NCI-H146 treated with DMSO at 0.1 percent for 48 hours (cell line): ENCODE measurements around the gene PHAF1.

Source experiments
- DNase-seq: peaks from one replicate; lab custom pipeline; 2025; ENCODE audit not compliant: unreplicated experiment; lab: John Stamatoyannopoulos, UW

The PHAF1 gene

DNA sequence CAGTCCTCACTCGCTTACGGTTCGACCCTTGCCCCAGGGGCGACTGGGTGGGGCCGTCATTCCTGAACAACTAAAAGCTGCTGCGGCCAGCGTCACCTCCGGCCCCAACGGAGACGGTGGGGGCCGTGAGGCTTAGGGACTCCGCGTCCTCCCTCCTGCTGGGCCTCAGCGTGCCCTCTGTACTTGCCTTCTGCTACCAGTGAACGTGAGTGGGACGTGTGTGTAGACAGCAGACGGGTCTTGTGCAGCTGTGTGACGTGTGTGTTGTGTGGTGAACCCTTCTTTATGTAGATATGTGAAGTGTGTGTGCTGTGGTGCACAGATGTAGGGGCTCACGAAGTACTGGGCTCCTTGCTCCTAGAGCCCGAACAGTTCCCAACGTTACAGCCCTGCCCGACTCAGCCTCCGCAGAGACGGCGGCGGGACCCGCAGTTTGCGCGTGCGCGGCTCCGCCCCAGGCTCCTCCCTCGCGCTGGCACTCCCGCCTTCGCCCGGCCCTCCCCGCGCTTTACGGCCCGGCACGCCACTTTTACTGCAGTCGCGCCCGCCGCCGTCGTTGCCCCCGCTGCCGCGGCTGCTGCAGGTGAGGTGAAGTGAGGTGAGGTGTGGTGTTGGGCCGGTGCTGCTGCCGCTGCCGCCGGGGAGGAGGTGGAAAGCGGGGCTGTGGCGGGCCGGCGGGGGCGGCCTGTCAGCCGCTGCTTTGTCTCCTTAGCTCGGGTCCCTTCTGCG, at the start of gene PHAF1:
TSS of gene PHAF1 (plus strand) at position 535 of the 729 bp plus-strand sequence. CDS start 235 bp downstream, outside the sequence.
- DNase-seq: peak; percentile 74

DNA sequence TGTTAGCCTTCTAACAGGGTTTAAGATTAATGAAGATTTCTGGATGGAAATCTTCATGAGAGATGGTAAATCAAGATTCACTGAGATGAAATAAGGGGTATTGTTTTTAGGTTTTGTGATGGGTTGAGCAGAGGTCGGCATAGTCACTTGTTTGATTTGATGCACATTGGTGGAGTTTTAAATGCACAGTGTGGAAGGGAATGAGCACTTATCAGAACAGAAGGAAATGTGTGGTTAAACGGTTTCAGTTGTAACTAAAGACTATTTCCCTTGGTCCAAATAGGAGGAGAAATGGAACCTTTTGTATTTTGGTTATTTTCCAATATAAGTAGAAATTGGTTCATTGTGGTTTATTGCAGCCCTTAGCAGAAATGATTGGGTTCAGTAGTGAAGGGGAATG, 46.7 kb upstream of the PHAF1 start:
- DNase-seq: no peak

DNA sequence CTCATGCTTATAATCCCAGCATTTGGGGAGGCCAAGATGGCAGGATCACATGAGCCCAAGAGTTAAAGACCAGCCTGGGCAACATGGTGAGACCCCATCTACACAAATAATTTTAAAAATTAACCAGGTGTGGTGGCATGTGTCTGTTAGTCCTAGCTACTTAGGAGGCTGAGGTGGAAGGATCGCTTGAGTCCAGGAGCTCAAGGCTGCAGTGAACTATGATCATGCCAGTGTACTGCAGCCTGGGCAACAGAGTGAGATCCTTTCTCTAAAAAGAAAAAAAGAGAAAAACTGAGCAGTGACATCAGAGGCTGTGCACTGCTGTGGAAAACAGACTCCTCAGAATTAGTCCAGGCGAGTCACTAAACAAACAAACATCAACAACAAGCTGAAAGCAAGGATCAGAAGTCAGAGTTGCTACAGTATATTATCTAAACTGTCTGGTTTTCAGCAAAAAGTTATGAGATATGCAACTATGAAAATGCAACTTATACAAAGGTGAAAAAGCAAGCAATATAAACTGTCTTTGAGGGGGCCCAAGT, 41.5 kb upstream of the PHAF1 start:
- DNase-seq: no peak

DNA sequence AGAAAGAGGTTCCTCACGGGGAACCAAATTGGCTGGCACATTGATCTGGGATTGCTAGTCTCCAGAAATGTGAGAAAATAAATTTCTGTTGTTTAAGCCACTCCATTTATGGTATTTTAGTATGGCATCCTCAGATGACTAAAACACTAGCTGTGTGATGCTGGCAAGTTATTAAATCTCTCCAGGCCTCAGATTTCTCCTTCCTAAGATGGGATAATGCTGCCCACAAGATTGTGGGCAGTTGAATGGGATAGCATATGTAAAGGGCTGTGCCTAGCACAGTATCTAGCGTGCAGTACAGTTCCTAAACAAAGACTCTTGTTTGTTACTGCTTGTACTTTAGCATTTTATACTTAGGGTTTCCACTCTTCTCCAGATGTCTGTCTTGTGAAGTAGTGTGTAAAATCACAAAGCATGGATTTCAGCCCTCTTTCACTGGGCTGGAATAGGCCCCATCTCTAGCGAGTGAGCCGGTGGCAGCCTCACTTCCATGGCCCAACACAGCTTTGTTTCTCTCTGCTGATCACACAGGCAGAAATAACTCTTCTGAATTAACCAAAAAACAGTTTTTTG, 38.2 kb upstream of the PHAF1 start:
- DNase-seq: no peak

DNA sequence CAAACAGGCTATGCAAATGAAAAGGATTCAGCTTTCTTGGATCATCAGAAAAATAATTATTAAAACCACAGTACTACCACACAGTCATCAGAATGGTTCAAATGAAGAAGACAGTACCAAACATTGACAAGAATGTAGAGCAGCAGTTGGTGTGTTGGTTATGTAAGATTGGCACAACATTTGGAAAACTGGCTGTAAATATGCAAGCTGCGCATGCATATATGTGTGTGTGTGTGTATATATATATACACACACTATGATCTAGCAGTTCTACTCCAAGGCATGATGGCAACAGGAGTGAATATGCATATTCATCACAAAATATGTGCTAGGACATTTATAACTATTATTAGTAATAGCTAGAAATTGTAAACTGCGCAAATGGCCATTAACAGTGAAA, 34.4 kb upstream of the PHAF1 start:
- DNase-seq: no peak

- DNase-seq: peak; percentile 7
These were observed 31.9 kb upstream of the PHAF1 start for GRCh38 chr16:67077871-67078270.

- DNase-seq: no peak
These were observed 27.6 kb upstream of the PHAF1 start for GRCh38 chr16:67082100-67082499.

DNA sequence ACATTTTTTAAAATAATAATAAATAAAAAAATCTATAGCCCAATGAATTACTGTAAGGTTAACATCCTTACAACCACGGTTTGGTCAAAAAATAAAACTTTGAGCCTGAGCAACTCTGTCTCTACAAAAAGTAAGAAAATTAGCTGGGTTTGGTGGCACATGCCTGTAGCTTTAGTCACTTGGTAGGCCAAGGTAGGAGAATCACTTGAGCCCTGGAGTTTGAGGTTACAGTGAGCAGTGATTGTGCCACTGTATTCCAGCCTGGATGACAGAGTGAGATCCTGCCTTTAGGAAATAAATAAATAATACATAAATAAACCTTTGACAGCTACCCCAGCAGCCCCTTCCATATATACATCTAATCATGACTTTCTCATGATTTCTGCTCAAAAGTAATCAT, 26.9 kb upstream of the PHAF1 start:
- DNase-seq: no peak

DNA sequence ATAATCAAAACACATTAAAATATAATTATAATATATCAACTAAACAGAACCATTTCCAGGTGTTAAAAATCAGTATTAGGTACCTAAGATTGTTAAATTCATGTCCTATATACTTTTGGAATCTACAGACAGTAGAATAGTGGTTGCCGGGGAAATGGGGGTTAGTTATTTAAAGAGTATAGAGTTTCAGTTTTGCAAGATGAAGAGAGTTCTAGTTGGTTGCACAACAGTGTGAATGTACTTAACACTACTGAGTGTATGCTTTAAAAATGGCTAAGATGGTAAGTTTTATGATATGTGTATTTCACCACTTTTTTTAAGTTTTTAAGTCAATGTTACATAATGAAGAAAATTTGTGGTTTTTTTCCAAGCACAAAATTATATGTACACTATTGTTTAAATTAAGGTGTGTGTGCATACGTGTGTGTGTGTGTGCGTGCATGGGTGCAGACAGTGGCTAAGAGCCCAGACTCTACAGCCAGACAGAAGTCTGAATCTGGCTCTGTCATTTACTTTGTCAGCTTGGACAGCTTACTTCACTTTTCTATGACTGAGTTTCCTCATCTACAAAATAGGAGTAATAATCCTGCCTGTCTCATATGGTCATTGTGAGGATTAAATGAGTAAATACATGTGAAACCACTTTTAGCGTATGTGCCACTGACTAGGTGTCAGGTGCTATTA, 25.3 kb upstream of the PHAF1 start:
- no peak for DNase-seq

DNA sequence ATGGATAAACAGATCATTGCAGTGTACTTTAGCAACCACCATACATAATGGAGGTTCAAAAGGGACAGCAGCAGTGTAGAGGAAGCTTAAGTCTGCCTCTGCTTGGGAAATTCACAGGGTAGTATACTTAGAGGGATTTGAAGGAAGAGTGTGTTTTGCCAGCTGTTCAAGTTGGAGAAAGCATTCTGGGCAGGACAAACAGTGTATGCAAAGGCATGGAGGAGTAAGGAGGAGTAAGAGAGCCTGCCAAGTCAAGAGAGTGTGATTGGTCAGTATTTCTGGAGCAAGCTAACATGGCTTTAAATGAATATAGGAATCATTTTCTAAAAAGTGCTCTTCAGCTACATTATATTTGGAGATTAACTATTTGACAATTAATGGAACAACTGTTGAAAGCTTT, 22.9 kb upstream of the PHAF1 start:
- no peak for DNase-seq

GRCh38 chr16:67087291-67087690, 22.4 kb upstream of the PHAF1 start:
- no peak for DNase-seq

- DNase-seq: no peak
These were observed 21.9 kb upstream of the PHAF1 start for GRCh38 chr16:67087803-67088202.

GRCh38 chr16:67088551-67088950, 21.2 kb upstream of the PHAF1 start:
- DNase-seq: no peak

DNA sequence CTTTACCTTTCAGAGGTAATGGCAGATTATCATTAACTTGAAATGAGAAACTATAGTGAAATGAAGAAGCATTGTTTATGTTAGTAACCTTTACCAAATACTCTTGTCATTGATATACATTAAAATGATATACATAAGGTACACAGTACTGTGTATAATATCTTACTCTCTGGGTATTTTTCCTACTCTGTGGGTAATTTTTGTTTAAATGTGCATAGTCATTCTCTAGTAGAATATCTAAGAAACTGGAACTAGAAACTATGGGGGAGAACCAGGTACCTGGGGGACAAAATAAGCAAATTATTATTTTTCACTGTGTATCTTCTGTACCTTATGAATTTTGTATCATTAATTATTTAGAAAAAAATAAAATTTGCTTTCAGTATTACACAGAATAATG, 20.6 kb upstream of the PHAF1 start:
- no peak for DNase-seq

- no peak for DNase-seq
These were observed 17.7 kb upstream of the PHAF1 start for GRCh38 chr16:67091906-67092566.

- DNase-seq: no peak
These were observed 16.5 kb upstream of the PHAF1 start for GRCh38 chr16:67093098-67093726.

GRCh38 chr16:67098599-67098998, 11.1 kb upstream of the PHAF1 start:
- no peak for DNase-seq

DNA sequence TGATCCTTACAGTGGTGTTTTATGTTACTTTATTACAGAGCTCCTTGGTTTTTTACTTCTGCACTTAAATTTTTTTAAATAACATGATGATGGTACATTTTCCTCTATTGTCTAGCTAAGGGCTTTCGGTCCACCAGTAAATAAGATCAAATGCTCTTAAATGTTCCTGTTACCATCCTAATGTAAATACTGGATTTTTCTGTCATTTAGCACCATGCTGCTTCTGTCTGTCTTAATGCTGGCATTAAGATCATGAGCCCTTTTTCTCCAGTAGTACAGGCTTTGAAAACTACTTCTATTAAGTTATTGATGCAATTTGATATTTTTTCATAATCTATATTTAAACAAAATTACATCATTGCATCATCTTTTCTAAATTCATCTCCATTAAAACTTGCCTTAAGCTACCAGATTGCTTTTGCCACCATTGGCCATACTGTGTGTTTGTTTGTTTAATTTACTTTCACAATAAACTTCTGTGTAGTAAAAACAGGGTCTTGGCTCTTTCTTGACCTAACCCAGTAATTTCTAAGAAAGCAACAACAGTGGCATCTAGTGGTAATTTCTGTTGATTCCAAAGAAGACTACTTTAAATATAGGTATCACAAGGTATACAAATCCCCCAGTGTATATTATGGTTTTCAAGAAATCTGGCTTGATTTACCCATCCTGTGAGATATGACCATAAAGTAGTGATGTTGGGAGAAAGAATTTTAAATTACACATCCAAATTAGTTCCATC, 9.0 kb upstream of the PHAF1 start:
- no peak for DNase-seq

GRCh38 chr16:67101311-67102082, 8.2 kb upstream of the PHAF1 start:
- DNase-seq: no peak

DNA sequence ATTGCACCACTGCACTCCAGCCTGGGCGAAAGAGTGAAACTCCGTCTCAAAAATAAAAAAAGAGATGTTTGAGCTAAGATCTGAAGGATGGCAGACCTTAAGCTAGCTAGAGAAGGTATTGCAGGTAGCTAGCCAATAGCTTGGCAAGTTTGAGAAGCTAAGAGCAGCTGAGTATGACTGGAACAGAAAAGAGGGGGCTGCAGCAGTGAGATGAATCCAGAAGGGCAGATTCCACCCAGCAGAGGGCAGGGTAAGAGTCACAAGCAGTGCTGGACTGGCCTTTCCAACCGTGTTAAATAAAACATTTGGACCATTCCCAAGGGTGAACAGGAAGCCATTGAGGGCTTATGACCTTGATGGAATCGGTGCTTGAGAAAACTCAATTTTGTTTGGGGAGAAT, 5.7 kb upstream of the PHAF1 start:
- DNase-seq: no peak
